ENCODE data around the gene KIF22. TPM values are rescaled to one million over a fixed set of nuclear protein-coding genes. Genes with fewer than 3 reads are reported as not detected.
"Not testable (repeated sequence)": the region's sequence is repeated elsewhere in the genome, so short reads cannot be mapped to it uniquely, and the experiment has no call there.

KIF22 gene
- total RNA-seq, 1 donor from 2014 or later: 14.3 TPM

DNA sequence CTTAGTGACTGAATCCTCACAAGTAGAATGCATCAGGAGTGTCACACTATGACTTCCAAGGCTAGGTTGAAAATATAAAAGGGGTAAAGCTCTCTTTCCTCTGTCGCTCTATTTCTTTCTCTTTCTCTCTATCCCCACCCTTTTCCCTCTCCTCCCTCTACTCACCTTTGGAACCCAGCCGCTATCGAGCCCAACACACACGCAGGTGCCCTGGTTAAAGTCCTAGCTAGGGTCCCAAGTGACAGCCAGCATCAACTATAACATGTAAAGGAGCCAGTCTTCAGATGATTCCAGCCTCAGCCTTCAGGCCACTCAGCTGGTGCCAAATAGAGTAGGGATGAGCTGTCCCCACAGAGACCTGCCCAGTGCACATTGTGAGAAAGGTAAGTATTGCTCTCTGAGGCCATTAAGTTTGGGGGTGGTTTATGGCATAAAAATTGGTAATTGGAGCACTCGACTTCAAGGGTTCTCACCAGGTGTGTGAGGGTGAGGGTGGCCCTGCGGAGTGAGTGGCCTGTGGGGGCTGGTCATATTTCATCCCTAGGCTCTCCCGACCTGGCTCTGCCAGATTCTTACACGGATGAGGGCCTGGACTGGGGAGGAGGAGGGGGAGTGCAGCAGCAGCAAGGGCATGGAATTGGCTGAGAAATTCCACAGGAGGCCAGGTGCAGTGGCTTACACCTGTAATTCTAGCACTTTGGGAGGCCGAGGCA, 29.8 kb upstream of the KIF22 start:
- Mint-ChIP-seq H3K9me3 (ENCODE audit: unreplicated experiment) (no peaks in the 10 kb centered on the region), H3K4me1 (ENCODE audit: low read depth, unreplicated experiment) (peaks cover 4% of the 10 kb centered on the region), H3K36me3 (ENCODE audit: low read depth, unreplicated experiment) (no peaks in the 10 kb centered on the region), H3K27me3 (ENCODE audit: low read depth, unreplicated experiment) (peaks cover 14% of the 10 kb centered on the region), H3K27ac (ENCODE audit: unreplicated experiment) (peak overlapping the region; percentile 34), H3K4me3 (ENCODE audit: unreplicated experiment) (no peak overlapping the region)
- no peak overlapping the region for H2AFZ ChIP-seq (ENCODE audit: low read depth, low read length)
- no peak overlapping the region for H3K4me3 ChIP-seq (ENCODE audit: insufficient read depth, low read depth, low read length)
- DNase-seq (ENCODE audit: low read depth) (no peak), FAIRE-seq (no peak)
- H3K9ac ChIP-seq (ENCODE audit: low read length): no peak overlapping the region
- H3K4me2 ChIP-seq (ENCODE audit: low read length): no peak overlapping the region
- no peaks in the 10 kb centered on the region for H3K79me2 ChIP-seq (ENCODE audit: insufficient read depth, low read length)
- no peaks in the 10 kb centered on the region for H3K36me3 ChIP-seq (ENCODE audit: insufficient read depth, low read length)
- H3K9me3 ChIP-seq (ENCODE audit: insufficient read depth, low read depth, low read length): no peaks in the 10 kb centered on the region
- H4K20me1 ChIP-seq (ENCODE audit: insufficient read depth, low read length): no peaks in the 10 kb centered on the region
- no peaks in the 10 kb centered on the region for H3K4me1 ChIP-seq (ENCODE audit: insufficient read depth, low read length)
- no peak overlapping the region for H3K27ac ChIP-seq (ENCODE audit: low read depth, low read length)
- peaks cover 6% of the 10 kb centered on the region for H3K27me3 ChIP-seq (ENCODE audit: insufficient read depth, low read length)
- TF ChIP-seq, protein P1, sequence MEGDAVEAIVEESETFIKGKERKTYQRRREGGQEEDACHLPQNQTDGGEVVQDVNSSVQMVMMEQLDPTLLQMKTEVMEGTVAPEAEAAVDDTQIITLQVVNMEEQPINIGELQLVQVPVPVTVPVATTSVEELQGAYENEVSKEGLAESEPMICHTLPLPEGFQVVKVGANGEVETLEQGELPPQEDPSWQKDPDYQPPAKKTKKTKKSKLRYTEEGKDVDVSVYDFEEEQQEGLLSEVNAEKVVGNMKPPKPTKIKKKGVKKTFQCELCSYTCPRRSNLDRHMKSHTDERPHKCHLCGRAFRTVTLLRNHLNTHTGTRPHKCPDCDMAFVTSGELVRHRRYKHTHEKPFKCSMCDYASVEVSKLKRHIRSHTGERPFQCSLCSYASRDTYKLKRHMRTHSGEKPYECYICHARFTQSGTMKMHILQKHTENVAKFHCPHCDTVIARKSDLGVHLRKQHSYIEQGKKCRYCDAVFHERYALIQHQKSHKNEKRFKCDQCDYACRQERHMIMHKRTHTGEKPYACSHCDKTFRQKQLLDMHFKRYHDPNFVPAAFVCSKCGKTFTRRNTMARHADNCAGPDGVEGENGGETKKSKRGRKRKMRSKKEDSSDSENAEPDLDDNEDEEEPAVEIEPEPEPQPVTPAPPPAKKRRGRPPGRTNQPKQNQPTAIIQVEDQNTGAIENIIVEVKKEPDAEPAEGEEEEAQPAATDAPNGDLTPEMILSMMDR (IDR thresholded peaks at IDR 0.05; ENCODE audit: insufficient read depth, low read depth, low read length): no peak
- no peak for TF ChIP-seq EZH2 (IDR thresholded peaks at IDR 0.05; ENCODE audit: insufficient read depth, low read length)

DNA sequence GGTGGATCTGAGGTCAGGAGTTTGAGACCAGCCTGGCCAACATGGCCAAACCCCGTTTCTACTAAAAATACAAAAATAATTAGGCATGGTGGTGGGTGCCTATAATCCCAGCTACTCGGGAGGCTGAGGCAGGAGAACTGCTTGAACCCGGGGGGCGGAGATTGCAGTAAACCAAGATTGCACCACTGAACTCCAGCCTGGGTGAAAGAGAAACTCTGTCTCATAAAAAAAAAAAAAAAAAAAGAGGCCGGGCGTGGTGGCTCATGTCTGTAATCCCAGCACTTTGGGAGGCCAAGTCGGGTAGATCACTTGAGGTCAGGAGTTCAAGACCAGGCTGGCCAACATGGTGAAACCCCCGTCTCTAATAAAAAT, 29.3 kb upstream of the KIF22 start:
- not testable (repeated sequence) for H3K4me2 ChIP-seq (ENCODE audit: low read length); H3K4me1 ChIP-seq (ENCODE audit: insufficient read depth, low read length); H3K27me3 ChIP-seq (ENCODE audit: insufficient read depth, low read length); H3K27ac ChIP-seq (ENCODE audit: low read depth, low read length); H3K9me3 ChIP-seq (ENCODE audit: insufficient read depth, low read depth, low read length); DNase-seq (ENCODE audit: low read depth); H3K4me3 ChIP-seq (ENCODE audit: insufficient read depth, low read depth, low read length); FAIRE-seq; H3K9ac ChIP-seq (ENCODE audit: low read length); H3K4me1 Mint-ChIP-seq (ENCODE audit: low read depth, unreplicated experiment); H3K27ac Mint-ChIP-seq (ENCODE audit: unreplicated experiment); H3K9me3 Mint-ChIP-seq (ENCODE audit: unreplicated experiment); H3K4me3 Mint-ChIP-seq (ENCODE audit: unreplicated experiment); H2AFZ ChIP-seq (ENCODE audit: low read depth, low read length); H3K36me3 ChIP-seq (ENCODE audit: insufficient read depth, low read length); H3K36me3 Mint-ChIP-seq (ENCODE audit: low read depth, unreplicated experiment); H3K79me2 ChIP-seq (ENCODE audit: insufficient read depth, low read length); H4K20me1 ChIP-seq (ENCODE audit: insufficient read depth, low read length)
- peaks cover 14% of the 10 kb centered on the region for H3K27me3 Mint-ChIP-seq (ENCODE audit: low read depth, unreplicated experiment)

DNA sequence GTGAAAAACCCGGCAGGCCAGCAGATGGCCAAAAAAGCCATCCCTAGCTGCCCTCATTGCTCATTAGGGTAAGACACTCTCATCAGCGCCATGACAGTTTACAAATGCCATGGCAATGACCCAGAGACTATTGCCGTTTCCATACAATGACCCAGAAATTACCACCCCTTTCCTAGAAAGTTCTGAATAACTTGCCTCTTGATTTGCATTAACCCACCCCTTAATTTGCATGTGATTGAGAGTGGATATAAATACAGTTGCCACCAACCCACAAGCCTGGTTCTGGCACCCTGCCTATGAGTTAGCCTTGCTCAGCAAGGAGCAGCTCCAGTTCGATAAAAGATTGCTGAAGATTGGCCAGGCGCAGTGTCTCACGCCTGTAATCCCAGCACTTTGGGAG, 28.7 kb upstream of the KIF22 start:
- H3K4me2 ChIP-seq (ENCODE audit: low read length): no peak overlapping the region
- no peaks in the 10 kb centered on the region for H3K36me3 ChIP-seq (ENCODE audit: insufficient read depth, low read length)
- H3K9me3 ChIP-seq (ENCODE audit: insufficient read depth, low read depth, low read length): no peaks in the 10 kb centered on the region
- H3K27me3 ChIP-seq (ENCODE audit: insufficient read depth, low read length): peaks cover 6% of the 10 kb centered on the region
- H3K27ac ChIP-seq (ENCODE audit: low read depth, low read length): no peak overlapping the region
- FAIRE-seq (no peak), DNase-seq (ENCODE audit: low read depth) (no peak)
- TF ChIP-seq, protein P1 (IDR thresholded peaks at IDR 0.05; ENCODE audit: insufficient read depth, low read depth, low read length): no peak
- no peak for TF ChIP-seq EZH2 (IDR thresholded peaks at IDR 0.05; ENCODE audit: insufficient read depth, low read length)
- no peaks in the 10 kb centered on the region for H4K20me1 ChIP-seq (ENCODE audit: insufficient read depth, low read length)
- H3K79me2 ChIP-seq (ENCODE audit: insufficient read depth, low read length): no peaks in the 10 kb centered on the region
- H3K4me3 Mint-ChIP-seq (ENCODE audit: unreplicated experiment): no peak overlapping the region
- H2AFZ ChIP-seq (ENCODE audit: low read depth, low read length): no peak overlapping the region
- no peaks in the 10 kb centered on the region for H3K9me3 Mint-ChIP-seq (ENCODE audit: unreplicated experiment)
- H3K4me1 Mint-ChIP-seq (ENCODE audit: low read depth, unreplicated experiment): peaks cover 4% of the 10 kb centered on the region
- no peaks in the 10 kb centered on the region for H3K4me1 ChIP-seq (ENCODE audit: insufficient read depth, low read length)
- no peaks in the 10 kb centered on the region for H3K36me3 Mint-ChIP-seq (ENCODE audit: low read depth, unreplicated experiment)
- no peak overlapping the region for H3K4me3 ChIP-seq (ENCODE audit: insufficient read depth, low read depth, low read length)
- H3K27ac Mint-ChIP-seq (ENCODE audit: unreplicated experiment): no peak overlapping the region
- no peak overlapping the region for H3K9ac ChIP-seq (ENCODE audit: low read length)
- H3K27me3 Mint-ChIP-seq (ENCODE audit: low read depth, unreplicated experiment): peaks cover 14% of the 10 kb centered on the region

Measured in astrocyte (in vitro differentiated cells and primary cell).